G401 (cell line): ENCODE measurements around the gene ARMC6. TPM values are rescaled to one million over a fixed set of nuclear protein-coding genes. Genes with fewer than 3 reads are reported as not detected.
"Not testable (repeated sequence)": the region's sequence is repeated elsewhere in the genome, so short reads cannot be mapped to it uniquely, and the experiment has no call there.

Source experiments
- DNase-seq: peaks from one replicate; pipeline ENCODE4 v3.0.0-alpha.2; 2015; ENCODE audit warnings: low spot score
- in situ Hi-C: cut with HindIII; loops from 2 replicates; pipeline ENCODE4 v1.10.0; 2016; ENCODE audit warnings: low sequenced_read_pairs, mixed read lengths
- total RNA-seq: library from RNA; depleted of rRNA; stranded (reverse); fragments of >200 nt; shearing (Covaris generic); gene quantifications from 2 replicates; pipeline ENCODE4 v1.2.3, GENCODE V29; 2014

Gene ARMC6
- total RNA-seq, 1 experiment from 2014 or later, result 90.0 TPM

- DNase-seq, result no peak
- in situ Hi-C loops, result no loop called here
Observed at GRCh38 chr19:19010551-19010950, 22.9 kb upstream of the ARMC6 start.

- no peak for DNase-seq
- in situ Hi-C loops, result no loop called here
Observed at GRCh38 chr19:19021115-19021514, 12.3 kb upstream of the ARMC6 start.

GRCh38 chr19:19022380-19022961, 10.9 kb upstream of the ARMC6 start:
- in situ Hi-C loops, result no loop called here
- DNase-seq, result no peak

GRCh38 chr19:19023376-19023775, 10.0 kb upstream of the ARMC6 start:
- DNase-seq, in situ Hi-C loops: not testable (repeated sequence)

DNA sequence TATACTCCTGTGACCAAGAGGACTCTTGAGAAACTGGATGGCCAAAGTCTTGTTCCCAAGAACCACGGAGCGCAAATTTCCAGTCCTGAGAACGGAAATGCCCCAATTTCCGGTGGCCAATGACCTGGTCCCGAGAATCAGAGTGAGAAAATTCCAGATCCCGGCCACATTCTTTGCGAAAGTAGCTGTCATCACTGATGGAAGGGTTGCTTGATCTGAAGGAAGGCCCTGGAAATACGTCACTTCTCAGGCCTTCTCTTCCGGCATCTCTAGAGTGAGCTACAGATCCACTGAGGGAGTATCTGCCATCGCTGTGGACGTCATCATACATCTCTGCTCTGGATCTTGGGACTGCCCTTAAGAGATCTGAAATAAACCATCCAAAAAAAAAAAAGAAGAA, 7.5 kb upstream of the ARMC6 start:
- no peak for DNase-seq
- in situ Hi-C loops, result no loop called here

DNA sequence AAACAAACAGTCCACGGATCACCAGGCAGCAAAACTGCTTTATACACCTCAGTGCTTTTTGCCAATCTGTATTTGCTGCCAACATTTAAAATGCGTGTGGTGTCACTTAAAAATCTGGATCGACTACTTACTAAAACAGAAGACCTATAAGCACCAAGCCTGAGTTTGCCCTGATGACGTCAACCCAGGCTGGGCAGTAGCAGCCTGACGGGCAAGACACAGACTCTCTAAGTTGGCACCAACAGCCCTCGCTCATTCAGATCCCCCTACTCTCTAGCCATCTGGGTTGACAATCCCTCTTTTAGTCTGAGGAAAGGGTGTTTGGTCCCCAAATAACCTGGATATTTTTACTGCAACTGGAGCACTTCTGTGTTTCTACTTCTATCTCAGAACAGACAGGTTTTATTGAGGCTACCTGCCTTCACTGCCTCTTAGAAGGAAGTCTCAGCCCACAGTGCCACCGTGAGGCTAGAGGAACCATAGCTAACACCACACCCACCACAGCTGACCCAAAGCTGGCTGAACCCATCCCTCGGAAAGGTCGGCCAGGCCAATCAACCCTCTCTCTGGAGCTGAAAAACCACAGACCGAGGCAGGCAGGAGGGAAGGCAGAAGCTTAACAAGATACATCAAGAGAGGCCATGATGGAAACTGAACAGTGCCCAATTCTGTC, 7.0 kb upstream of the ARMC6 start:
- peak; percentile 35 for DNase-seq
- in situ Hi-C loops, result no loop called here

GRCh38 chr19:19027228-19027627, 6.2 kb upstream of the ARMC6 start:
- in situ Hi-C loops, result no loop called here
- DNase-seq, result no peak

DNA sequence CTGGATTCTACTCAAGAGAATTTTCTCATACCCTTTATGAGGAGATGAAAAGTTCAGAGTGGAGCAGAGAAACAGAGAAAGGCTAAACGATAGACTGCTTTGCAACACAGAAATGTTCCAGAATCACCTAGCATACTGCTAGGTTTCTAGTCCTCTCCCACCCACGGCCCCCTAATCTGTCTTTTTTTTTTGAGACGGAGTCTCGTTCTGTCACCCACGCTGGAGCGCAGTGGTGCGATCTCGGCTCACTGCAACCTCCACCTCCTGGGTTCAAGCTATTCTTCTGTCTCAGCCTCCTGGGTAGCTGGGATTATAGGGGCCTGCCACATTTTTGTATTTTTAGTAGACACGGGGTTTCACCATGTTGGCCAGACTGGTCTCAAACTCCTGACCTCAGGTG, 4.9 kb upstream of the ARMC6 start:
- in situ Hi-C loops, result no loop called here

GRCh38 chr19:19031891-19032290, 1.5 kb upstream of the ARMC6 start:
- in situ Hi-C loops, result no loop called here
- DNase-seq, result no peak

More for the DNA sequence above, 4.9 kb upstream of the ARMC6 start:
- no peak for DNase-seq

- in situ Hi-C loops, result no loop called here
- peak; percentile 94 for DNase-seq
Observed at GRCh38 chr19:19032420-19033175, 805 bp upstream of the ARMC6 start.

DNA sequence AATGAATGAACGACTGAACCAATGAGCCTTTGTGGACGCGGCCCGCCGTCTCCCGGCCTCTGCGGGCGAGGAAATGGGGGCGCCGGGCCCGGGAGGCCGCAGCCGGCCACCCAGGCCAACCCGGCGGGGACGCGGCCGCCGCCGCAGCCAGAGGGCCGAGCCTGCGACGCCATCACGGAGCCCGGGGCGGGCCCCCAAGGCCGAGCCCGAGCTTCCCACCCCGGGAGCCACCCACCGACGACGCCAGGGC, 302 bp upstream of the ARMC6 start:
- in situ Hi-C loops, result no loop called here
- DNase-seq, result no peak

DNA sequence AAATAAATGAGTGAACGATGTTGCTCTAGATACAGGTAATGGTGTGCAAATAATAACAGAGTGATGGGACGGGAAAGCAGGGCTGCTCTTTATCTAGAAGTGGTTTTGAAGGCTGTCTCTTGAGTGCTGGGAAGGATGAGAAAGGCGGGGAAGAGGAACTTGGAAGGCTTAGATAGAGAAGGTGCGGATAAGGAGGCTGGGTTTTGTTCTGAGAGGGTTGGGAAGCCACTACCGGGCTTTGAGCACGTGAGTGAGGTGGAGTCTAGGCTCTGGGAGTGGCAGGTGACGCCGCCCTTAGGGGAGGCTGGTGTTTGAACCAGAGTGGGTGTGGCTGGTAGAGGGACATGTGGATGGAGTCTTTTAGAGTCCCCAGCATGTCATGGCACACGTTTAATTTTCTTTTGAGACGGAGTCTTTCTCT, 811 bp downstream of the ARMC6 start:
- in situ Hi-C loops, result no loop called here

DNA sequence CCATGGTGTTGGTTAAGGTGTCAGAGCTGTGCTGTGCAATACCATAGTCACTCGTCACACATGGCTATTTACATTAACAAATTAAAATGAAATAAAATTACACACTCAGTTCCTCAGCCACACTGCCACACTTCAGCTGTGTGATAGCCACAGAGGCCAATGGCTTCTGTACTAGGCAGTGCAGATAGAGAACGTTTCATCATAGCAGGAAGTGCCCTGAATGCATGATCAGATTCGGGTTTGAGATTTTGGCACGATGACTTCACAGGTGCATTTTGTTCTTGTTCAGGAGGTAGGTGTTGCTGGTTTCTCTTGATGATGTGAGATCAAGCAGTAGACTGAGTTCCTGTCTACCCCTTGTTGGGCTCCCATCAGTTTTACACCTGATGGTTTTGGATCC, 6.5 kb downstream of the ARMC6 start:
- in situ Hi-C loops, result no loop called here
- no peak for DNase-seq

More for the DNA sequence above, 811 bp downstream of the ARMC6 start:
- peak; percentile 63 for DNase-seq

GRCh38 chr19:19040417-19040816, 7.0 kb downstream of the ARMC6 start:
- DNase-seq, result no peak
- in situ Hi-C loops, result no loop called here

- in situ Hi-C loops, result no loop called here
- DNase-seq, result no peak
Observed at GRCh38 chr19:19042732-19043280, 9.4 kb downstream of the ARMC6 start.

- DNase-seq, result no peak
- in situ Hi-C loops, result no loop called here
Observed at GRCh38 chr19:19043481-19043880, 10.1 kb downstream of the ARMC6 start.

DNA sequence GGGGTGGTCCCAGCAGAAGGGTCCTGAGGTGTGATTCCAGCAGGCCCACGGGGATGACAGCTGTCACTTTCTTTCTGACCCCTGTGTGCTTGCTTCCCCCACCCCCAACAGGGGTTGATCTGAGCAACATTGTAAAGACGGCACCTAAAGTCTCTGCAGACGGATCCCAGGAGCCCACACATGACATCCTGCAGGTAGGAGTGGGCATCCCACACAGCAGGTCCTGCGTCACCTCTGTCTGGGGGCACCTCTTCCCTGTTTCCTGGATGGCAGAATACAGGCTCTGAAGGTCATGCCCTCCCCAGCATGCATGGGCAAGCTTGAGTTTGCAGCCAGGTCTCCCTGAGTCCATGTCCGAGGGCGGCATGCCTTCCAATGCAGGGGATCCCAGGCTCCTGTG, 10.5 kb downstream of the ARMC6 start:
- in situ Hi-C loops, result no loop called here
- DNase-seq, result no peak

DNA sequence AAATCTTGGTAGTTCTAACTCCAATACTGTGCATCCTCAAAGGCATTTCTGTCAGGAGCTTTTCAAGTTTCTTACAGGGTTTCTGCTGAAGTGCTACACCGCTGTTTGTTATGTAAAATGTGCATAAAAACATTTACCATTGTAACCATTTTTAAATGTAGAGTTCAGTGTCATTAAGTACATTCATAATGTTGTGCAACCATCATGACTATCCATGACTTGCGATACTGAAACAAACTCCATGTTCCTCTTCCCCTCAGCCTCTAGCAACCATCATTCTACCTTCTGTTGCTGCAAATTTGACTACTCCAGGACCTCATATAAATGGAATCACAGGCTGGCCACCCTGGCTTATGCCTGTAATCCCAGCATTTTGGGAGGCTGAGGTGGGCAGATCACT, 16.0 kb downstream of the ARMC6 start:
- in situ Hi-C loops, result no loop called here

DNA sequence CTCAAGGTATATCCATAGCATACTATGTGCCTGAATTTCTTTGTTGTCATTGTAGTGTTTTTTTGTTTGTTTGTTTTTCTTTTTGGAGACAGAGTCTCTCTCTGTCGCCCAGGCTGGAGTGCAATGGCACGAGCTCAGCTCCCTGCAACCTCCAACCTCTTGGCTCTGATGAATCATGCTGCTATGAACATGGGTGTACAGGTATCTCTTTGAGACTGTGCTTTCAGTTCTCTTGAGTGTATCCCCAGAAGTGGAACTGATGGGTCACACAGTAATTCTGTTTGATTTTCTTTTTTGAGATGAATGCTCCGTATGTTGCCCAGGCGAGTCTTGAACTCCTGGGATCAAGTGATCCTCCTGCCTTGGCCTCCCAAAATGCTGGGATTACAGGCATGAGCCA, 16.7 kb downstream of the ARMC6 start:
- in situ Hi-C loops, result loop anchor here (10.0 kb wide), 1 partner anchor 95 kb away; no protein-coding TSS in a partner anchor

More for the DNA sequence above, 16.0 kb downstream of the ARMC6 start:
- no peak for DNase-seq

DNA sequence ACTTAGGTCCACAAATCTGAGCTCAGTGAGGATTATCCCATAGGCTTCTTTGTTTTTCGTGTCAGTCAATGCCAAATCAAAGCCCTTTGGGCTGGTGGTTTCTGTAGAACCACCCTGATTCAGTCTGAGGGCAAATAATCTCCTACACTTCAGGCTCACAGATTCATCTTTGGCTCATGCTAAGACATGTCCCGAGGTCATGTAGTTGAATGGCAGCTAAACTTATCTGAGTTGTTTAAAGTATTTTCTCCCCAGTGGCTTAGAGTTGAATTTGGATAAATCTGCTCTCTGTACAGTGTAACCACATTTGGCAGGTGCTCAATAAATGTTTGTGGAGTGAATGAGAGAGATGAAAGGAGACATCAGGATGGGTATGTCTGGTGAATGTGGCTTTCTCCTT, 17.3 kb downstream of the ARMC6 start:
- DNase-seq, result no peak
- in situ Hi-C loops, result loop anchor here (10.0 kb wide), 1 partner anchor 94 kb away; no protein-coding TSS in a partner anchor

More for the DNA sequence above, 16.7 kb downstream of the ARMC6 start:
- DNase-seq, result no peak
